Keratinocyte (primary cell): ENCODE measurements around the gene CEACAM21. TPM values are rescaled to one million over a fixed set of nuclear protein-coding genes. Genes with fewer than 3 reads are reported as not detected.

Experiments used
- DNase-seq: peaks from one replicate; pipeline ENCODE4 v3.0.0-alpha.2; 2011; ENCODE audit warnings: low read depth, missing footprints, low spot score
- FAIRE-seq: peaks from 2 replicates; lab custom pipeline; 2011; peaks lifted over from hg19 to GRCh38; lab: Jason Lieb, UNC
- H2AFZ ChIP-seq: 2 replicates; pipeline ENCODE4 v1.6.0; 2012; ENCODE audit warnings: low read length, control low read depth, inconsistent platforms; ENCODE audit not compliant: control insufficient read depth
- H3K27ac ChIP-seq: 2 replicates; pipeline ENCODE4 v1.5.1; 2011; ENCODE audit warnings: low read length; ENCODE audit not compliant: control insufficient read depth, insufficient read depth
- H3K27me3 ChIP-seq: 3 replicates; pipeline ENCODE4 v1.6.0; 2011; ENCODE audit warnings: low read length; ENCODE audit not compliant: control insufficient read depth, insufficient read depth; ENCODE audit errors: extremely low read depth
- H3K36me3 ChIP-seq, 2 experiments: 2 replicates in 1 of 2; 3 replicates in 1 of 2; pipeline ENCODE4 v1.5.1; 2011; ENCODE audit warnings: low read length in 2 of 2, mild to moderate bottlenecking in 1 of 2; ENCODE audit not compliant: control insufficient read depth in 2 of 2, insufficient read depth in 2 of 2; ENCODE audit errors: extremely low read depth in 1 of 2
- H3K4me1 ChIP-seq: 3 replicates; pipeline ENCODE4 v1.5.1; 2011; ENCODE audit warnings: low read length; ENCODE audit not compliant: control insufficient read depth, insufficient read depth; ENCODE audit errors: extremely low read depth
- H3K4me2 ChIP-seq: 3 replicates; pipeline ENCODE4 v1.6.0; 2011; ENCODE audit warnings: low read depth, low read length; ENCODE audit not compliant: control insufficient read depth, insufficient read depth; ENCODE audit errors: extremely low read depth
- H3K4me3 ChIP-seq, 3 experiments: fragments of 200-600 bp in 1 of 3; sonication (generic) in 1 of 3; 2 replicates in 2 of 3; 3 replicates in 1 of 3; pipeline ENCODE4 v1.5.1; 2011 to 2016; ENCODE audit warnings: low read length in 3 of 3, mild to moderate bottlenecking in 3 of 3, control low read depth in 2 of 3, inconsistent platforms in 1 of 3, low read depth in 1 of 3, mixed read lengths in 1 of 3, mixed run types in 1 of 3, moderate library complexity in 1 of 3; ENCODE audit not compliant: control insufficient read depth in 2 of 3, insufficient read depth in 2 of 3; ENCODE audit errors: extremely low read depth in 1 of 3
- H3K79me2 ChIP-seq: 2 replicates; pipeline ENCODE4 v1.6.0; 2012; ENCODE audit warnings: low read length; ENCODE audit not compliant: control insufficient read depth, insufficient read depth
- H3K9ac ChIP-seq: 3 replicates; pipeline ENCODE4 v1.6.0; 2011; ENCODE audit warnings: low read length; ENCODE audit not compliant: control insufficient read depth, insufficient read depth; ENCODE audit errors: extremely low read depth
- H3K9me1 ChIP-seq: 3 replicates; pipeline ENCODE4 v1.6.0; 2011; ENCODE audit warnings: low read length; ENCODE audit not compliant: control insufficient read depth, insufficient read depth; ENCODE audit errors: extremely low read depth
- H3K9me3 ChIP-seq: 2 replicates; pipeline ENCODE4 v1.5.1; 2012; ENCODE audit warnings: low read depth, low read length; ENCODE audit not compliant: control insufficient read depth
- H4K20me1 ChIP-seq: 3 replicates; pipeline ENCODE4 v1.6.0; 2011; ENCODE audit warnings: low read length; ENCODE audit not compliant: control insufficient read depth, insufficient read depth; ENCODE audit errors: extremely low read depth
- EZH2 ChIP-seq: IDR thresholded peaks from one replicate; pipeline ENCODE4 v1.6.1; 2012; ENCODE audit warnings: inconsistent platforms, mild to moderate bottlenecking, low read length, moderate library complexity
- dilution Hi-C: fragments of 300-500 bp; cut with MboI; formaldehyde crosslinking; loops from one replicate; pipeline ENCODE4 v1.7.0; 2020; ENCODE audit warnings: low sequenced_read_pairs; ENCODE audit not compliant: extremely low pct_ligation_motif_present
- polyA plus RNA-seq, 5 experiments: library from polyadenylated mRNA; depleted of rRNA in 3 of 5; stranded (reverse) in 3 of 5; stranded (forward) in 1 of 5; unstranded in 1 of 5; fragments of >200 nt; gene quantifications; 1 replicate in 1 of 5; 2 replicates in 3 of 5; 3 replicates in 1 of 5; pipeline versions ENCODE4 v1.2.1 to v1.2.3, GENCODE V29; 2011 to 2012; ENCODE audit warnings: missing spikeins in 2 of 5, low read depth in 1 of 5, low replicate concordance in 1 of 5
- TF ChIP-seq, protein P1 (sequence below), 3 experiments: IDR thresholded peaks in 1 of 3; conservative IDR thresholded peaks in 1 of 3; optimal IDR thresholded peaks in 1 of 3; 2 replicates in 2 of 3; 3 replicates in 1 of 3; pipeline versions ENCODE3 to v1.5.1; 2011; ENCODE audit warnings: low read length in 3 of 3, mild to moderate bottlenecking in 3 of 3, moderate library complexity in 2 of 3, control low read depth in 1 of 3, inconsistent platforms in 1 of 3; ENCODE audit not compliant: insufficient read depth in 2 of 3; ENCODE audit errors: extremely low read depth in 1 of 3

The CEACAM21 gene
- polyA plus RNA-seq, 1 donor (not counting 4 experiments of a cell fraction or from before 2014, with no cell fraction given): not detected

GRCh38 chr19:41595890-41596280 is 19.9 kb downstream of the CEACAM21 start:
- DNase-seq (no peak), FAIRE-seq (no peak)
- Histone ChIP-seq H3K9ac (no peak overlapping the region), H3K79me2 (no peaks in the 10 kb centered on the region), H3K4me1 (no peaks in the 10 kb centered on the region), H3K36me3 (no peaks in the 10 kb centered on the region), H2AFZ (no peak overlapping the region), H3K27ac (no peak overlapping the region), H4K20me1 (no peaks in the 10 kb centered on the region), H3K9me1 (no peaks in the 10 kb centered on the region), H3K27me3 (peaks cover 6% of the 10 kb centered on the region), H3K4me3 (no peak overlapping the region), H3K4me2 (no peak overlapping the region), H3K9me3 (no peaks in the 10 kb centered on the region)
- TF ChIP-seq, protein P1, sequence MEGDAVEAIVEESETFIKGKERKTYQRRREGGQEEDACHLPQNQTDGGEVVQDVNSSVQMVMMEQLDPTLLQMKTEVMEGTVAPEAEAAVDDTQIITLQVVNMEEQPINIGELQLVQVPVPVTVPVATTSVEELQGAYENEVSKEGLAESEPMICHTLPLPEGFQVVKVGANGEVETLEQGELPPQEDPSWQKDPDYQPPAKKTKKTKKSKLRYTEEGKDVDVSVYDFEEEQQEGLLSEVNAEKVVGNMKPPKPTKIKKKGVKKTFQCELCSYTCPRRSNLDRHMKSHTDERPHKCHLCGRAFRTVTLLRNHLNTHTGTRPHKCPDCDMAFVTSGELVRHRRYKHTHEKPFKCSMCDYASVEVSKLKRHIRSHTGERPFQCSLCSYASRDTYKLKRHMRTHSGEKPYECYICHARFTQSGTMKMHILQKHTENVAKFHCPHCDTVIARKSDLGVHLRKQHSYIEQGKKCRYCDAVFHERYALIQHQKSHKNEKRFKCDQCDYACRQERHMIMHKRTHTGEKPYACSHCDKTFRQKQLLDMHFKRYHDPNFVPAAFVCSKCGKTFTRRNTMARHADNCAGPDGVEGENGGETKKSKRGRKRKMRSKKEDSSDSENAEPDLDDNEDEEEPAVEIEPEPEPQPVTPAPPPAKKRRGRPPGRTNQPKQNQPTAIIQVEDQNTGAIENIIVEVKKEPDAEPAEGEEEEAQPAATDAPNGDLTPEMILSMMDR (optimal IDR thresholded peaks at IDR 0.05 in 1 of 3, IDR thresholded peaks at IDR 0.05 in 1 of 3, conservative IDR thresholded peaks at IDR 0.05 in 1 of 3; ENCODE audit: extremely low read depth in 1 of 3, insufficient read depth in 2 of 3, low read length in 3 of 3): no peak
- no peak for TF ChIP-seq EZH2
- dilution Hi-C loops: no loop called here

DNA sequence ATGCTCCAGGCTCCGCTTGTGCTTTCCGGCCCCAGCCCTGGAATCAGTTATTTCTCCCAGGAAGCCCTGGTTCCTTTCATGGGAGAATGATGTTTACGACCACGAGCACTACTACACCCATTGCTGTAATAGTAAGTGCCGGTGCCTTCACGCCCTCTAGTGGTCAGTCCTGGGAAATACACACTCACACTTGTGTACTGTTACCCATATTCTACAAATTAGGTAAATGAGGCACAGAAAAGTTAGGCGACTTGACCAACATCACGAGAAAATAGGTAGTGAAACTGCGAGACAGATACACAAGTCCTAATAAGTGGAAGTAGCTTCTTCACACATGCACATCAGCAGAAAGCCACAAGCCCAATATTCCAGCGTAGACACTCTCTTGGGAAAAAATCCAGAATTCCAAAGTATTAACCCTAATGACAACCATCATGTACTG is 21.7 kb downstream of the CEACAM21 start:
- Histone ChIP-seq H3K4me2 (no peak overlapping the region), H3K36me3 (no peaks in the 10 kb centered on the region)
- peak; percentile 64 for FAIRE-seq

More for the DNA sequence above, 21.7 kb downstream of the CEACAM21 start:
- Histone ChIP-seq H4K20me1 (no peaks in the 10 kb centered on the region), H3K9ac (no peak overlapping the region), H3K4me3 (no peak overlapping the region), H3K9me1 (no peaks in the 10 kb centered on the region), H3K27ac (no peak overlapping the region), H3K79me2 (no peaks in the 10 kb centered on the region), H2AFZ (no peak overlapping the region), H3K9me3 (no peaks in the 10 kb centered on the region), H3K27me3 (peaks cover 7% of the 10 kb centered on the region), H3K4me1 (no peaks in the 10 kb centered on the region)
- peak; percentile 25 for DNase-seq
- TF ChIP-seq EZH2: no peak
- TF ChIP-seq, protein P1 (optimal IDR thresholded peaks at IDR 0.05 in 1 of 3, IDR thresholded peaks at IDR 0.05 in 1 of 3, conservative IDR thresholded peaks at IDR 0.05 in 1 of 3; ENCODE audit: extremely low read depth in 1 of 3, insufficient read depth in 2 of 3, low read length in 3 of 3): peak; percentile 89 to 98 (median 94)
- dilution Hi-C loops: no loop called here
